Liver (tissue), 9 donors: ENCODE data around the gene KRTAP4-7. TPM values are rescaled to one million over a fixed set of nuclear protein-coding genes. Genes with fewer than 3 reads are reported as not detected.

ENCODE experiments used
- DNase-seq: peaks from one replicate; pipeline ENCODE4 v3.0.0-alpha.2; 2017; ENCODE audit warnings: low spot score
- H3K27ac ChIP-seq, 2 donors: one replicate each; pipeline ENCODE4 v1.7.0; 2013; ENCODE audit warnings: inconsistent platforms in 2 of 2, low read length in 2 of 2, control low read depth in 1 of 2, low read depth in 1 of 2, mild to moderate bottlenecking in 1 of 2
- H3K27me3 ChIP-seq, 4 donors: one replicate each; pipeline versions ENCODE4 v1.6.1 to v1.7.0; 2013; ENCODE audit warnings: low read length in 3 of 4, inconsistent platforms in 1 of 4, mild to moderate bottlenecking in 1 of 4, moderate library complexity in 1 of 4; ENCODE audit not compliant: control insufficient read depth in 4 of 4, insufficient read depth in 4 of 4
- H3K36me3 ChIP-seq, 4 donors: one replicate each; pipeline versions ENCODE4 v1.6.1 to v1.7.0; 2013; ENCODE audit warnings: low read length in 3 of 4, mild to moderate bottlenecking in 3 of 4, low read depth in 1 of 4, moderate library complexity in 1 of 4; ENCODE audit not compliant: control insufficient read depth in 4 of 4, insufficient read depth in 3 of 4
- H3K4me1 ChIP-seq, 4 donors: one replicate each; pipeline versions ENCODE4 v1.6.1 to v1.7.0; 2013; ENCODE audit warnings: low read length in 3 of 4, mild to moderate bottlenecking in 3 of 4, moderate library complexity in 1 of 4; ENCODE audit not compliant: control insufficient read depth in 4 of 4, insufficient read depth in 4 of 4
- H3K4me3 ChIP-seq, 3 donors: one replicate each; pipeline versions ENCODE4 v1.6.1 to v1.7.0; 2013; ENCODE audit warnings: low read length in 3 of 3, control low read depth in 1 of 3, low read depth in 1 of 3, mild to moderate bottlenecking in 1 of 3
- H3K9ac ChIP-seq, 2 donors: one replicate each; pipeline ENCODE4 v1.7.0; 2013; ENCODE audit warnings: low read length in 2 of 2, mild to moderate bottlenecking in 2 of 2, moderate library complexity in 2 of 2, control low read depth in 1 of 2, low read depth in 1 of 2
- H3K9me3 ChIP-seq, 4 donors: one replicate each; pipeline versions ENCODE4 v1.6.1 to v1.7.0; 2013; ENCODE audit warnings: low read length in 3 of 4; ENCODE audit not compliant: control insufficient read depth in 4 of 4
- EGR1 ChIP-seq, 2 donors: IDR thresholded peaks; 2 replicates each; pipeline ENCODE4 v1.6.1; 2016 to 2018; ENCODE audit warnings: antibody characterized with exemption in 2 of 2, low read depth in 2 of 2
- FOXA1 ChIP-seq: IDR thresholded peaks from 2 replicates; pipeline ENCODE4 v1.6.1; 2016; ENCODE audit warnings: antibody characterized with exemption
- FOXA2 ChIP-seq: IDR thresholded peaks from 2 replicates; pipeline ENCODE4 v1.6.1; 2016; ENCODE audit warnings: antibody characterized with exemption
- GABPA ChIP-seq, 2 donors: IDR thresholded peaks in 1 of 2; conservative IDR thresholded peaks in 1 of 2; 2 replicates each; pipeline ENCODE4 v1.6.1; 2016; ENCODE audit warnings: antibody characterized with exemption in 2 of 2, mild to moderate bottlenecking in 1 of 2, moderate library complexity in 1 of 2
- HNF4A ChIP-seq, 2 donors: conservative IDR thresholded peaks; 2 replicates each; pipeline ENCODE4 v1.6.1; 2016; ENCODE audit warnings: antibody characterized with exemption in 2 of 2, mild to moderate bottlenecking in 2 of 2
- HNF4G ChIP-seq: IDR thresholded peaks from 2 replicates; pipeline ENCODE4 v1.6.1; 2016; ENCODE audit warnings: antibody characterized with exemption
- JUND ChIP-seq, 2 donors: IDR thresholded peaks; 2 replicates each; pipeline ENCODE4 v1.6.1; 2016; ENCODE audit warnings: antibody characterized with exemption in 2 of 2
- NR2F2 ChIP-seq: IDR thresholded peaks from 2 replicates; pipeline ENCODE4 v1.6.1; 2016; ENCODE audit warnings: antibody characterized with exemption
- RAD21 ChIP-seq, 2 donors: IDR thresholded peaks; 2 replicates each; pipeline ENCODE4 v1.6.1; 2016; ENCODE audit warnings: antibody characterized with exemption in 2 of 2, mild to moderate bottlenecking in 2 of 2
- RXRA ChIP-seq, 2 donors: IDR thresholded peaks; 2 replicates each; pipeline ENCODE4 v1.6.1; 2017 to 2018; ENCODE audit warnings: antibody characterized with exemption in 2 of 2, mild to moderate bottlenecking in 1 of 2
- SP1 ChIP-seq: IDR thresholded peaks from 2 replicates; pipeline ENCODE4 v1.6.1; 2018; ENCODE audit warnings: antibody characterized with exemption, mild to moderate bottlenecking
- TAF1 ChIP-seq: conservative IDR thresholded peaks from 2 replicates; pipeline ENCODE4 v1.6.1; 2016; ENCODE audit warnings: antibody characterized with exemption, mild to moderate bottlenecking
- YY1 ChIP-seq: IDR thresholded peaks from 2 replicates; pipeline ENCODE4 v1.6.1; 2016; ENCODE audit warnings: antibody characterized with exemption, mild to moderate bottlenecking
- WGBS: extraction: QIAGEN DNeasy Blood & Tissue Kit; methylation state at CpG from one replicate; pipeline ENCODE4 v1.1.7; 2013; 5-methylcytosine and 5-hydroxymethylcytosine counted together
- polyA plus RNA-seq, 2 donors: library from polyadenylated mRNA; stranded (reverse) in 1 of 2; unstranded in 1 of 2; fragments of 200-250 nt in 1 of 2; fragments of >200 nt in 1 of 2; fragmentation: Nextera tagmentation in 1 of 2; extraction: Ambion mirVana in 1 of 2; gene quantifications; one replicate each; pipeline versions ENCODE4 v1.2.1 to v1.2.3, GENCODE V29; 2013 to 2015
- total RNA-seq, 2 donors: library from RNA; depleted of rRNA; stranded (reverse); fragments of >200 nt; gene quantifications; one replicate each; pipeline ENCODE4 v1.2.3, GENCODE V29; 2014
- TF ChIP-seq, protein P1 (sequence below): IDR thresholded peaks from 2 replicates; pipeline ENCODE4 v1.6.1; 2016; ENCODE audit warnings: antibody characterized with exemption, mild to moderate bottlenecking
- TF ChIP-seq, protein P2 (sequence below): IDR thresholded peaks from 2 replicates; pipeline ENCODE4 v1.6.1; 2016; ENCODE audit warnings: antibody characterized with exemption
- TF ChIP-seq, protein P3 (sequence below): IDR thresholded peaks from 2 replicates; pipeline ENCODE4 v1.6.1; 2016; ENCODE audit warnings: antibody characterized with exemption
- TF ChIP-seq, protein P4 (sequence below): fragments of 150-350 bp; IDR thresholded peaks from 2 replicates; pipeline ENCODE4 v1.5.1; 2017; ENCODE audit warnings: improper control_type of control experiment, low read depth, low read length; ENCODE audit not compliant: missing input control
- TF ChIP-seq, protein P5 (sequence below): IDR thresholded peaks from 2 replicates; pipeline ENCODE4 v1.6.1; 2016; ENCODE audit warnings: antibody characterized with exemption
- donor health status: healthy.
- donor health status: healthy.
- donor health status: healthy.
- donor health status: healthy.
- donor health status: healthy.

Gene KRTAP4-7
- total and polyA plus RNA-seq, 4 donors = not detected

DNA sequence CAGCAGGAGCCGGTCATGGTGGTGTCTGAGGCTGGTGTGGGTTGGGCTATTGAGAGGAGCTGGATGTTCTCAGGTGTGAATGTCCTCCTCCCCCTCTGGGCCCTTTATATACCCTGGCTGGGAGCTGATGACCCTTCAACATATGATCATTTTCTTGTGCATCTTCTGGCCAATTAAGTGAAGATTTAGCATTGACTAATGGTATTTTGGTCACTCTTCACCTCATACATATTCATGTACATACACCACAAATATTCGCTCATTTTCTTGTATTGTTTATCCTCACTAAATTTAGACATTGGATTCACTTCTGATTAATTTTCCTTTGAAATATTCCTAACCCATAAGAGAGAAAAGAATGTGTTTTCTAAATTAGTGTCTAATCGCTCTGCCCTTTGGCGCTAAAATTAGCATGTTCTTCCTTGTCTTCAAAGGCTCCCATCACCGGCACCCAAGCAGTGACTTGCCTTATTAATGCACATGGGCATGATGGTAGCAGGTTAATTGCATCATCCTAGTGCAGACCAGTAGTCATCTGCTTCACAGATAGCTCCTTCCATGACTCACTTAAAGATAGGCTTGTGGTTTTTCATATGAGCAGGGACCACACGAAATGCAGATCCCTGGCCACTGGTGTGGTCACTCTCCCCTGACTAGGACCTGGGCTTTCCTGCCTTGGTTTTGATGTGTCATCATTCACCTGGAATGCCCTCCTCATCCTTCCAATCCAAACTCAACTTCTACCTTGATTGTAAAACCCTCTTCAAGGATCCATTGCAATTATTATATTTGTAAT is 17.9 kb upstream of the KRTAP4-7 start, which contains the start of gene KRTAP2-4:
Gene KRTAP2-4 (minus strand): TSS at position 51 of the 796 bp plus-strand sequence. CDS start 34 bp downstream, at position 17.
- no peak within 1 kb of the TSS for H3K27ac ChIP-seq
- WGBS = 88% methylated on average over 6 of the region's 6 CpGs
- peaks cover 0 to 3% (median 0%) of the 10 kb centered on the region in 4 donors for H3K27me3 ChIP-seq
- H3K9me3 ChIP-seq = no peaks in the 10 kb centered on the region
- no peak within 1 kb of the TSS for H3K9ac ChIP-seq
- H3K4me3 ChIP-seq = no peak within 1 kb of the TSS
- TF ChIP-seq, protein P1, sequence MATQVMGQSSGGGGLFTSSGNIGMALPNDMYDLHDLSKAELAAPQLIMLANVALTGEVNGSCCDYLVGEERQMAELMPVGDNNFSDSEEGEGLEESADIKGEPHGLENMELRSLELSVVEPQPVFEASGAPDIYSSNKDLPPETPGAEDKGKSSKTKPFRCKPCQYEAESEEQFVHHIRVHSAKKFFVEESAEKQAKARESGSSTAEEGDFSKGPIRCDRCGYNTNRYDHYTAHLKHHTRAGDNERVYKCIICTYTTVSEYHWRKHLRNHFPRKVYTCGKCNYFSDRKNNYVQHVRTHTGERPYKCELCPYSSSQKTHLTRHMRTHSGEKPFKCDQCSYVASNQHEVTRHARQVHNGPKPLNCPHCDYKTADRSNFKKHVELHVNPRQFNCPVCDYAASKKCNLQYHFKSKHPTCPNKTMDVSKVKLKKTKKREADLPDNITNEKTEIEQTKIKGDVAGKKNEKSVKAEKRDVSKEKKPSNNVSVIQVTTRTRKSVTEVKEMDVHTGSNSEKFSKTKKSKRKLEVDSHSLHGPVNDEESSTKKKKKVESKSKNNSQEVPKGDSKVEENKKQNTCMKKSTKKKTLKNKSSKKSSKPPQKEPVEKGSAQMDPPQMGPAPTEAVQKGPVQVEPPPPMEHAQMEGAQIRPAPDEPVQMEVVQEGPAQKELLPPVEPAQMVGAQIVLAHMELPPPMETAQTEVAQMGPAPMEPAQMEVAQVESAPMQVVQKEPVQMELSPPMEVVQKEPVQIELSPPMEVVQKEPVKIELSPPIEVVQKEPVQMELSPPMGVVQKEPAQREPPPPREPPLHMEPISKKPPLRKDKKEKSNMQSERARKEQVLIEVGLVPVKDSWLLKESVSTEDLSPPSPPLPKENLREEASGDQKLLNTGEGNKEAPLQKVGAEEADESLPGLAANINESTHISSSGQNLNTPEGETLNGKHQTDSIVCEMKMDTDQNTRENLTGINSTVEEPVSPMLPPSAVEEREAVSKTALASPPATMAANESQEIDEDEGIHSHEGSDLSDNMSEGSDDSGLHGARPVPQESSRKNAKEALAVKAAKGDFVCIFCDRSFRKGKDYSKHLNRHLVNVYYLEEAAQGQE = no peak
- TF ChIP-seq TAF1 (no peak), JUND (IDR thresholded peaks at IDR 0.05) (no peak), RXRA (IDR thresholded peaks at IDR 0.05) (no peak), NR2F2 (no peak), SP1 (no peak), HNF4A (conservative IDR thresholded peaks at IDR 0.05) (no peak), GABPA (IDR thresholded peaks at IDR 0.05 in 1 of 2, conservative IDR thresholded peaks at IDR 0.05 in 1 of 2) (no peak), HNF4G (no peak), RAD21 (IDR thresholded peaks at IDR 0.05) (no peak), YY1 (no peak), FOXA2 (no peak), FOXA1 (no peak), EGR1 (IDR thresholded peaks at IDR 0.05; ENCODE audit: low read depth in 2 of 2) (no peak)
- TF ChIP-seq, protein P2, sequence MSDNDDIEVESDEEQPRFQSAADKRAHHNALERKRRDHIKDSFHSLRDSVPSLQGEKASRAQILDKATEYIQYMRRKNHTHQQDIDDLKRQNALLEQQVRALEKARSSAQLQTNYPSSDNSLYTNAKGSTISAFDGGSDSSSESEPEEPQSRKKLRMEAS = no peak
- TF ChIP-seq, protein P3, sequence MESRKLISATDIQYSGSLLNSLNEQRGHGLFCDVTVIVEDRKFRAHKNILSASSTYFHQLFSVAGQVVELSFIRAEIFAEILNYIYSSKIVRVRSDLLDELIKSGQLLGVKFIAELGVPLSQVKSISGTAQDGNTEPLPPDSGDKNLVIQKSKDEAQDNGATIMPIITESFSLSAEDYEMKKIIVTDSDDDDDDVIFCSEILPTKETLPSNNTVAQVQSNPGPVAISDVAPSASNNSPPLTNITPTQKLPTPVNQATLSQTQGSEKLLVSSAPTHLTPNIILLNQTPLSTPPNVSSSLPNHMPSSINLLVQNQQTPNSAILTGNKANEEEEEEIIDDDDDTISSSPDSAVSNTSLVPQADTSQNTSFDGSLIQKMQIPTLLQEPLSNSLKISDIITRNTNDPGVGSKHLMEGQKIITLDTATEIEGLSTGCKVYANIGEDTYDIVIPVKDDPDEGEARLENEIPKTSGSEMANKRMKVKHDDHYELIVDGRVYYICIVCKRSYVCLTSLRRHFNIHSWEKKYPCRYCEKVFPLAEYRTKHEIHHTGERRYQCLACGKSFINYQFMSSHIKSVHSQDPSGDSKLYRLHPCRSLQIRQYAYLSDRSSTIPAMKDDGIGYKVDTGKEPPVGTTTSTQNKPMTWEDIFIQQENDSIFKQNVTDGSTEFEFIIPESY = no peak
- TF ChIP-seq, protein P4, sequence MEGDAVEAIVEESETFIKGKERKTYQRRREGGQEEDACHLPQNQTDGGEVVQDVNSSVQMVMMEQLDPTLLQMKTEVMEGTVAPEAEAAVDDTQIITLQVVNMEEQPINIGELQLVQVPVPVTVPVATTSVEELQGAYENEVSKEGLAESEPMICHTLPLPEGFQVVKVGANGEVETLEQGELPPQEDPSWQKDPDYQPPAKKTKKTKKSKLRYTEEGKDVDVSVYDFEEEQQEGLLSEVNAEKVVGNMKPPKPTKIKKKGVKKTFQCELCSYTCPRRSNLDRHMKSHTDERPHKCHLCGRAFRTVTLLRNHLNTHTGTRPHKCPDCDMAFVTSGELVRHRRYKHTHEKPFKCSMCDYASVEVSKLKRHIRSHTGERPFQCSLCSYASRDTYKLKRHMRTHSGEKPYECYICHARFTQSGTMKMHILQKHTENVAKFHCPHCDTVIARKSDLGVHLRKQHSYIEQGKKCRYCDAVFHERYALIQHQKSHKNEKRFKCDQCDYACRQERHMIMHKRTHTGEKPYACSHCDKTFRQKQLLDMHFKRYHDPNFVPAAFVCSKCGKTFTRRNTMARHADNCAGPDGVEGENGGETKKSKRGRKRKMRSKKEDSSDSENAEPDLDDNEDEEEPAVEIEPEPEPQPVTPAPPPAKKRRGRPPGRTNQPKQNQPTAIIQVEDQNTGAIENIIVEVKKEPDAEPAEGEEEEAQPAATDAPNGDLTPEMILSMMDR = no peak
- TF ChIP-seq, protein P5, sequence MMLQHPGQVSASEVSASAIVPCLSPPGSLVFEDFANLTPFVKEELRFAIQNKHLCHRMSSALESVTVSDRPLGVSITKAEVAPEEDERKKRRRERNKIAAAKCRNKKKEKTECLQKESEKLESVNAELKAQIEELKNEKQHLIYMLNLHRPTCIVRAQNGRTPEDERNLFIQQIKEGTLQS = no peak
- no peaks in the 10 kb centered on the region for H3K4me1 ChIP-seq
- no peak for DNase-seq
- H3K36me3 ChIP-seq = no peaks in the 10 kb centered on the region
